ENCODE measurements around the gene MYO1A. TPM values are rescaled to one million over a fixed set of nuclear protein-coding genes. Genes with fewer than 3 reads are reported as not detected.

Gene MYO1A
- total and polyA plus RNA-seq, 2 of the 13 experiments (the other 11 are each of a cell fraction or from before 2014, with no cell fraction given): 5.3 to 6.0 TPM

DNA sequence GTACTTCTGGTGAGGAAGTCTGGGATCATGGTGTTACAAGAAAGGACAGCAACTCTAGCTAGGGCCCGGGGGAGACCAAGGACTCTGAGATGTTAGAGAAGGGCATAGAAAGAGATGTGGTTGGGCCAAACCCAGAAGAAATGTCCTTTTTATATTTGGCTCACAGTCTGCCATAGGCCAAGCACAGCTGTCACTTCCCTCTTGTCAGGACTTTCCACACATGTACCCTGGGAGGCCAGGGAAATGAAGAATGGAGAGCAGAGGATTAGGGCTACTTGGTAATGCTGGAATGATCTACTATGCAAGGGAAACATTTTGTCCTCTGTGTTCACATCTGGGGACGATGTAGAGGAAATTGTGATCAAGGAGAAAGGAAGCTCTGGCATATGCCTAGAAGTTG is 9.2 kb downstream of the MYO1A start (continued):
- TF ChIP-seq, protein P1, sequence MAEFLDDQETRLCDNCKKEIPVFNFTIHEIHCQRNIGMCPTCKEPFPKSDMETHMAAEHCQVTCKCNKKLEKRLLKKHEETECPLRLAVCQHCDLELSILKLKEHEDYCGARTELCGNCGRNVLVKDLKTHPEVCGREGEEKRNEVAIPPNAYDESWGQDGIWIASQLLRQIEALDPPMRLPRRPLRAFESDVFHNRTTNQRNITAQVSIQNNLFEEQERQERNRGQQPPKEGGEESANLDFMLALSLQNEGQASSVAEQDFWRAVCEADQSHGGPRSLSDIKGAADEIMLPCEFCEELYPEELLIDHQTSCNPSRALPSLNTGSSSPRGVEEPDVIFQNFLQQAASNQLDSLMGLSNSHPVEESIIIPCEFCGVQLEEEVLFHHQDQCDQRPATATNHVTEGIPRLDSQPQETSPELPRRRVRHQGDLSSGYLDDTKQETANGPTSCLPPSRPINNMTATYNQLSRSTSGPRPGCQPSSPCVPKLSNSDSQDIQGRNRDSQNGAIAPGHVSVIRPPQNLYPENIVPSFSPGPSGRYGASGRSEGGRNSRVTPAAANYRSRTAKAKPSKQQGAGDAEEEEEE (CRISPR knock-in tag; IDR thresholded peaks at IDR 0.05; ENCODE audit: borderline replicate concordance): no peak
- TF ChIP-seq SMAD1 (CRISPR knock-in tag; IDR thresholded peaks at IDR 0.05; ENCODE audit: borderline replicate concordance, low read depth) (no peak), ZNF367 (CRISPR knock-in tag; IDR thresholded peaks at IDR 0.05; ENCODE audit: borderline replicate concordance) (no peak), GFI1 (CRISPR knock-in tag; IDR thresholded peaks at IDR 0.05; ENCODE audit: borderline replicate concordance) (no peak), ZNF567 (CRISPR knock-in tag; IDR thresholded peaks at IDR 0.05; ENCODE audit: borderline replicate concordance) (no peak)

DNA sequence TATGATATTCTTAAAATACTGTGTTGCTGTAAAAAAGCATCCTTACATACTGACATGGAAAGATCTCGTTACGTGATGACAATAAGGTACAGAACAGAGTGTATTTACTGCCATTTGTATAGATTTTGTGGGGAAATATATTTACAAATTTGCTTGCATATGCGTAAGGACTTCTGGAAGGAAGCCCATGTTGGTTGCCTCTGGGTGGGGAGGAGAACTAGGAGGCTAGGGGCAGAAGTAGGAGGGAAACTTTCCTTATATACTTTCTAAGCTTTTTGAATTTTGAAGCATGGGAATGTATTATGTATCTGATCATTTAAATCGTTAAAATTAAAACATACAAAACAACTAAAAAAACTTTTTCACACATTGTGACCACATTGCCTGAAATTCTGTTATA is 9.7 kb downstream of the MYO1A start:
- Histone ChIP-seq H3K9me3 (ENCODE audit: low read length) (no peaks in the 10 kb centered on the region), H3K27me3 (ENCODE audit: control insufficient read depth in 1 of 2, insufficient read depth in 2 of 2, low read length in 2 of 2) (no peaks in the 10 kb centered on the region), H3K4me2 (ENCODE audit: low read depth, low read length) (no peak overlapping the region), H3K4me3 (replicated peaks in 1 of 3; ENCODE audit: insufficient read depth in 1 of 3, low read depth in 2 of 3, low read length in 3 of 3) (no peak overlapping the region), H2AFZ (ENCODE audit: low read length) (no peak overlapping the region), H3K4me1 (ENCODE audit: insufficient read depth, low read length) (no peaks in the 10 kb centered on the region), H4K20me1 (ENCODE audit: insufficient read depth, low read length) (no peaks in the 10 kb centered on the region), H3K27ac (ENCODE audit: extremely low read length, insufficient read depth, low read length) (no peak overlapping the region), H3K9ac (ENCODE audit: insufficient read depth, low read depth, low read length) (no peak overlapping the region), H3K79me2 (ENCODE audit: insufficient read depth, low read length) (no peaks in the 10 kb centered on the region), H3K36me3 (replicated peaks in 1 of 2; ENCODE audit: control insufficient read depth in 1 of 2, insufficient read depth in 2 of 2, low read length in 2 of 2) (no peaks in the 10 kb centered on the region)
- ATAC-seq: no peak
- intact Hi-C loops (cut with micrococcal nuclease; ENCODE audit: unreplicated experiment): no loop called here
- FAIRE-seq: no peak
- 80% methylated on average over 4 of the region's 4 CpGs for WGBS (ENCODE audit: low lambda C conversion rate)
- no TSS peak for BruUV-seq (replicated peaks)
- ChIA-PET CTCF (ENCODE audit: low intra/inter-chr PET ratio, low total read pairs) (no interaction called here), POLR2A (no interaction called here)
- no peak for DNase-seq (ENCODE audit: low spot score)
- TF ChIP-seq NKX3-1 (CRISPR knock-in tag; IDR thresholded peaks at IDR 0.05): no peak
- TF ChIP-seq SMAD3 (CRISPR knock-in tag; IDR thresholded peaks at IDR 0.05): no peak
- TF ChIP-seq PPARG (CRISPR knock-in tag; conservative IDR thresholded peaks at IDR 0.05): no peak
- no peak for TF ChIP-seq ZNF136 (CRISPR knock-in tag; IDR thresholded peaks at IDR 0.05; ENCODE audit: low read depth)
- no peak for TF ChIP-seq ZNF3 (CRISPR knock-in tag; IDR thresholded peaks at IDR 0.05)
- no peak for TF ChIP-seq ZNF614 (CRISPR knock-in tag; IDR thresholded peaks at IDR 0.05; ENCODE audit: borderline replicate concordance)
- no peak for TF ChIP-seq ZFYVE20 (CRISPR knock-in tag; IDR thresholded peaks at IDR 0.05; ENCODE audit: borderline replicate concordance, low read depth)
- TF ChIP-seq, protein P2, sequence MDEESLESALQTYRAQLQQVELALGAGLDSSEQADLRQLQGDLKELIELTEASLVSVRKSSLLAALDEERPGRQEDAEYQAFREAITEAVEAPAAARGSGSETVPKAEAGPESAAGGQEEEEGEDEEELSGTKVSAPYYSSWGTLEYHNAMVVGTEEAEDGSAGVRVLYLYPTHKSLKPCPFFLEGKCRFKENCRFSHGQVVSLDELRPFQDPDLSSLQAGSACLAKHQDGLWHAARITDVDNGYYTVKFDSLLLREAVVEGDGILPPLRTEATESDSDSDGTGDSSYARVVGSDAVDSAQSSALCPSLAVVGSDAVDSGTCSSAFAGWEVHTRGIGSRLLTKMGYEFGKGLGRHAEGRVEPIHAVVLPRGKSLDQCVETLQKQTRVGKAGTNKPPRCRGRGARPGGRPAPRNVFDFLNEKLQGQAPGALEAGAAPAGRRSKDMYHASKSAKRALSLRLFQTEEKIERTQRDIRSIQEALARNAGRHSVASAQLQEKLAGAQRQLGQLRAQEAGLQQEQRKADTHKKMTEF (CRISPR knock-in tag; IDR thresholded peaks at IDR 0.05): no peak
- TF ChIP-seq ZNF564 (CRISPR knock-in tag; IDR thresholded peaks at IDR 0.05): no peak
- no peak for TF ChIP-seq NR2F1 (CRISPR knock-in tag; IDR thresholded peaks at IDR 0.05)
- in situ Hi-C loops (cut with HindIII; ENCODE audit: extremely low pct_ligation_motif_present, low pct_unique_long_range_greater_than_20kb): no loop called here

Data from HepG2 (cell line).